Gastroesophageal sphincter (tissue), 3 donors: ENCODE data around the gene CARS2.

Experiments
- CTCF ChIP-seq, 4 experiments: fragments of 200-600 bp in 2 of 4; fragments of 450-650 bp in 2 of 4; sonication (generic) in 1 of 4; IDR thresholded peaks; one replicate each; pipeline ENCODE4 v1.5.1; 2017 to 2019; ENCODE audit warnings: antibody characterized with exemption in 4 of 4, mild to moderate bottlenecking in 2 of 4, moderate library complexity in 2 of 4
- EP300 ChIP-seq: sonication (generic); formaldehyde crosslinking; IDR thresholded peaks from one replicate; pipeline ENCODE4 v1.6.1; 2017; ENCODE audit warnings: antibody characterized with exemption, mild to moderate bottlenecking
- POLR2A ChIP-seq, 2 donors: fragments of 450-650 bp; IDR thresholded peaks; one replicate each; pipeline ENCODE4 v1.6.1; 2017; ENCODE audit warnings: antibody characterized with exemption in 2 of 2, mild to moderate bottlenecking in 2 of 2, moderate library complexity in 1 of 2
- POLR2AphosphoS5 ChIP-seq: sonication (generic); formaldehyde crosslinking; IDR thresholded peaks from one replicate; pipeline ENCODE4 v1.6.1; 2017; ENCODE audit warnings: antibody characterized with exemption

- TF ChIP-seq CTCF (IDR thresholded peaks at IDR 0.05) (no peak), EP300 (no peak), POLR2AphosphoS5 (no peak), POLR2A (IDR thresholded peaks at IDR 0.05) (no peak)
Measured at GRCh38 chr13:110690516-110690915, 15.4 kb downstream of the CARS2 start.
